OCI-LY7 (cell line): ENCODE results near the gene PTPRM. TPM values are rescaled to one million over a fixed set of nuclear protein-coding genes. Genes with fewer than 3 reads are reported as not detected.

Experiments
- BruUV-seq: library from RNA; stranded (reverse); fragments of 400-500 nt; replicated peaks from 2 replicates; lab custom pipeline; 2021; lab: Mats Ljungman, UMichigan
- CTCF ChIA-PET: fragments of 300-600 bp; sonication (Branson Sonifier 250); formaldehyde crosslinking; loops from one replicate; lab custom pipeline; 2022; ENCODE audit warnings: antibody characterized with exemption; ENCODE audit not compliant: unreplicated experiment; lab: Charles Lee
- POLR2A ChIA-PET: fragments of 300-600 bp; sonication (Branson Sonifier 250); formaldehyde crosslinking; loops from one replicate; lab custom pipeline; 2022; ENCODE audit warnings: antibody characterized with exemption; lab: Charles Lee
- DNase-seq: peaks from one replicate; pipeline ENCODE4 v3.0.0-alpha.2; 2015; ENCODE audit warnings: low spot score
- H2AFZ ChIP-seq: fragments of 200-600 bp; sonication (generic), shearing (Covaris generic); 2 replicates; pipeline ENCODE4 v1.6.1; 2014; ENCODE audit warnings: mild to moderate bottlenecking, antibody characterized with exemption, low read length, moderate library complexity
- H3K27ac ChIP-seq: fragments of 200-600 bp; sonication (generic); 2 replicates; pipeline ENCODE4 v1.5.1; 2014; ENCODE audit warnings: mixed run types, low read depth, mild to moderate bottlenecking, moderate library complexity, low read length, inconsistent platforms; ENCODE audit not compliant: poor library complexity, severe bottlenecking
- H3K36me3 ChIP-seq: fragments of 200-600 bp; sonication (generic); 2 replicates; pipeline ENCODE4 v1.6.1; 2014; ENCODE audit warnings: mild to moderate bottlenecking, antibody characterized with exemption, low read length, moderate library complexity, mixed read lengths; ENCODE audit not compliant: insufficient read depth
- H3K4me1 ChIP-seq: fragments of 200-600 bp; sonication (generic); 2 replicates; pipeline ENCODE4 v1.5.1; 2014; ENCODE audit warnings: mild to moderate bottlenecking, low read length; ENCODE audit not compliant: insufficient read depth, poor library complexity, severe bottlenecking
- H3K4me2 ChIP-seq: fragments of 200-600 bp; sonication (generic); 2 replicates; pipeline ENCODE4 v1.6.1; 2014; ENCODE audit warnings: mild to moderate bottlenecking, low read length
- H3K4me3 ChIP-seq: fragments of 200-600 bp; sonication (generic); 2 replicates; pipeline ENCODE4 v1.5.1; 2014; ENCODE audit warnings: mild to moderate bottlenecking, low read depth, low read length; ENCODE audit not compliant: poor library complexity, severe bottlenecking
- H3K79me2 ChIP-seq: fragments of 200-600 bp; sonication (generic); 2 replicates; pipeline ENCODE4 v1.6.1; 2016; ENCODE audit warnings: low read depth, mild to moderate bottlenecking, low read length, moderate library complexity, mixed read lengths; ENCODE audit not compliant: insufficient read depth
- H3K9me2 ChIP-seq: fragments of 200-600 bp; sonication (generic); 2 replicates; pipeline ENCODE4 v1.6.1; 2016; ENCODE audit warnings: mild to moderate bottlenecking, low read length, mixed read lengths; ENCODE audit not compliant: insufficient read depth
- H3K9me3 ChIP-seq: fragments of 200-600 bp; sonication (generic); 2 replicates; pipeline ENCODE4 v1.6.1; 2014; ENCODE audit warnings: mild to moderate bottlenecking, mixed run types, low read length, mixed read lengths
- H4K20me1 ChIP-seq: fragments of 200-600 bp; sonication (generic); 2 replicates; pipeline ENCODE4 v1.6.1; 2014; ENCODE audit warnings: mild to moderate bottlenecking, antibody characterized with exemption, low read length, moderate library complexity, mixed read lengths; ENCODE audit not compliant: insufficient read depth
- CTCF ChIP-seq: fragments of 200-600 bp; sonication (generic); conservative IDR thresholded peaks from 2 replicates; pipeline ENCODE4 v1.5.1; 2014; ENCODE audit warnings: mild to moderate bottlenecking, antibody characterized with exemption, low read length, moderate library complexity, mixed read lengths
- EZH2phosphoT487 ChIP-seq: fragments of 200-600 bp; sonication (generic); IDR thresholded peaks from 2 replicates; pipeline ENCODE4 v1.6.1; 2018; ENCODE audit warnings: low read depth, borderline replicate concordance, mild to moderate bottlenecking, mixed run types, antibody characterized with exemption, low read length, moderate library complexity, mixed read lengths
- intact Hi-C: fragments of 100-400 bp; cut with micrococcal nuclease; formaldehyde crosslinking; loops from one replicate; pipeline ENCODE4 v1.10.0; 2022; ENCODE audit not compliant: unreplicated experiment
- total RNA-seq, 2 experiments: library from RNA; depleted of rRNA in 1 of 2; stranded (reverse); fragments of >200 nt in 1 of 2; shearing (Covaris generic) in 1 of 2; gene quantifications; 2 replicates each; pipeline ENCODE4 v1.2.3, GENCODE V29; 2014 to 2022

Gene PTPRM
- total RNA-seq, 2 experiments from 2014 or later = not detected

- ChIA-PET POLR2A (no interaction called here), CTCF (no interaction called here)
- no peak overlapping the region for H3K4me2 ChIP-seq
- H2AFZ ChIP-seq = no peak overlapping the region
- intact Hi-C loops = loop anchor here (10.0 kb wide), 1 partner anchor 61 kb away; no protein-coding TSS in a partner anchor
- H3K4me1 ChIP-seq = no peaks in the 10 kb centered on the region
- no peak overlapping the region for H3K27ac ChIP-seq
- H3K79me2 ChIP-seq = no peaks in the 10 kb centered on the region
- no peak for DNase-seq
- H3K4me3 ChIP-seq = no peak overlapping the region
- H4K20me1 ChIP-seq = no peaks in the 10 kb centered on the region
- H3K36me3 ChIP-seq = no peaks in the 10 kb centered on the region
- H3K9me2 ChIP-seq = no peaks in the 10 kb centered on the region
- no peak for TF ChIP-seq EZH2phosphoT487
- no peaks in the 10 kb centered on the region for H3K9me3 ChIP-seq
- BruUV-seq = no TSS peak
These were observed 36.3 kb downstream of the PTPRM start for GRCh38 chr18:7603259-7604000.

GRCh38 chr18:7604361-7604760, 37.2 kb downstream of the PTPRM start:
- Histone ChIP-seq H3K4me2 (no peak overlapping the region), H3K27ac (no peak overlapping the region), H3K9me3 (no peaks in the 10 kb centered on the region), H4K20me1 (no peaks in the 10 kb centered on the region), H3K79me2 (no peaks in the 10 kb centered on the region), H2AFZ (no peak overlapping the region), H3K36me3 (no peaks in the 10 kb centered on the region), H3K9me2 (no peaks in the 10 kb centered on the region), H3K4me3 (no peak overlapping the region), H3K4me1 (no peaks in the 10 kb centered on the region)
- no peak for TF ChIP-seq CTCF
- TF ChIP-seq EZH2phosphoT487 = no peak
- ChIA-PET CTCF (no interaction called here), POLR2A (no interaction called here)
- no TSS peak for BruUV-seq
- DNase-seq = no peak
- intact Hi-C loops = loop anchor here (10.0 kb wide), 1 partner anchor 60 kb away; no protein-coding TSS in a partner anchor

- no peaks in the 10 kb centered on the region for H3K79me2 ChIP-seq
- intact Hi-C loops = loop anchor here (10.0 kb wide), 1 partner anchor 59 kb away; no protein-coding TSS in a partner anchor
- ChIA-PET POLR2A (no interaction called here), CTCF (no interaction called here)
- H4K20me1 ChIP-seq = no peaks in the 10 kb centered on the region
- no peaks in the 10 kb centered on the region for H3K9me2 ChIP-seq
- no peak for TF ChIP-seq EZH2phosphoT487
- no peak for TF ChIP-seq CTCF
- no peaks in the 10 kb centered on the region for H3K36me3 ChIP-seq
- no peaks in the 10 kb centered on the region for H3K9me3 ChIP-seq
- no peak for DNase-seq
- BruUV-seq = no TSS peak
- H3K4me1 ChIP-seq = no peaks in the 10 kb centered on the region
- H3K4me2 ChIP-seq = no peak overlapping the region
- H3K27ac ChIP-seq = no peak overlapping the region
- no peak overlapping the region for H3K4me3 ChIP-seq
- H2AFZ ChIP-seq = no peak overlapping the region
These were observed 38.6 kb downstream of the PTPRM start for GRCh38 chr18:7605705-7606104.
